Activated CD4-positive, alpha-beta T cell treated with anti-CD3 and anti-CD28 coated beads, Interleukin-2, amount 10 ng/mL, durations not matched to agents 7 days and 5 days (primary cell): Measurements from ENCODE around the gene CMTM3. TPM values are rescaled to one million over a fixed set of nuclear protein-coding genes. Genes with fewer than 3 reads are reported as not detected.
"Not testable (repeated sequence)": the region's sequence is repeated elsewhere in the genome, so short reads cannot be mapped to it uniquely, and the experiment has no call there.

ENCODE experiments used
- CTCF ChIA-PET: fragments of 350-600 bp; sonication (Branson Sonifier 250); formaldehyde crosslinking; loops from one replicate; lab custom pipeline; 2021; ENCODE audit warnings: antibody characterized with exemption; lab: Charles Lee
- POLR2A ChIA-PET: fragments of 350-600 bp; sonication (Branson Sonifier 250); formaldehyde crosslinking; loops from one replicate; lab custom pipeline; 2021; ENCODE audit warnings: antibody characterized with exemption; lab: Charles Lee
- DNase-seq: peaks from one replicate; pipeline ENCODE4 v3.0.0-alpha.2; 2020
- H3K27ac Mint-ChIP-seq: one replicate; pipeline ENCODE4 v1.8.0; 2021; ENCODE audit warnings: mild to moderate bottlenecking, moderate library complexity, mixed read lengths
- H3K27me3 Mint-ChIP-seq: one replicate; pipeline ENCODE4 v1.8.0; 2021; ENCODE audit warnings: mixed read lengths
- H3K36me3 Mint-ChIP-seq: one replicate; pipeline ENCODE4 v1.8.0; 2021; ENCODE audit warnings: low read depth, mixed read lengths
- H3K4me1 Mint-ChIP-seq: one replicate; pipeline ENCODE4 v1.8.0; 2021; ENCODE audit warnings: mixed read lengths
- H3K4me3 Mint-ChIP-seq: one replicate; pipeline ENCODE4 v1.8.0; 2021; ENCODE audit warnings: mild to moderate bottlenecking, moderate library complexity, mixed read lengths
- H3K9me3 Mint-ChIP-seq: one replicate; pipeline ENCODE4 v1.8.0; 2021; ENCODE audit warnings: mixed read lengths
- total RNA-seq, 2 experiments: library from RNA; stranded (reverse); gene quantifications; one replicate each; pipeline ENCODE4 v1.2.3, GENCODE V29; 2021

CMTM3 gene
- total RNA-seq, 2 experiments from 2014 or later: 100 to 107 TPM

DNA sequence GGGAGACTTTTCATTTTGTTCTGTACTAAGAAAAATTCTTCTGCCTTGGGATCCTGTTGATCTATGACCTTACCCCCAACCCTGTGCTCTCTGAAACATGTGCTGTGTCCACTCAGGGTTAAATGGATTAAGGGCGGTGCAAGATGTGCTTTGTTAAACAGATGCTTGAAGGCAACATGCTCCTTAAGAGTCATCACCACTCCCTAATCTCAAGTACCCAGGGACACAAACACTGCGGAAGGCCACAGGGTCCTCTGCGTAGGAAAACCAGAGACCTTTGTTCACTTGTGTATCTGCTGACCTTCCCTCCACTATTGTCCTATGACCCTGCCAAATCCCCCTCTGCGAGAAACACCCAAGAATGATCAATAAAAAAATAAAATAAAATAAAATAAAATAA, 27.1 kb downstream of the CMTM3 start:
- H3K27ac Mint-ChIP-seq, H3K4me3 Mint-ChIP-seq, DNase-seq, H3K9me3 Mint-ChIP-seq, POLR2A ChIA-PET, H3K36me3 Mint-ChIP-seq, H3K4me1 Mint-ChIP-seq, CTCF ChIA-PET, H3K27me3 Mint-ChIP-seq: not testable (repeated sequence)

DNA sequence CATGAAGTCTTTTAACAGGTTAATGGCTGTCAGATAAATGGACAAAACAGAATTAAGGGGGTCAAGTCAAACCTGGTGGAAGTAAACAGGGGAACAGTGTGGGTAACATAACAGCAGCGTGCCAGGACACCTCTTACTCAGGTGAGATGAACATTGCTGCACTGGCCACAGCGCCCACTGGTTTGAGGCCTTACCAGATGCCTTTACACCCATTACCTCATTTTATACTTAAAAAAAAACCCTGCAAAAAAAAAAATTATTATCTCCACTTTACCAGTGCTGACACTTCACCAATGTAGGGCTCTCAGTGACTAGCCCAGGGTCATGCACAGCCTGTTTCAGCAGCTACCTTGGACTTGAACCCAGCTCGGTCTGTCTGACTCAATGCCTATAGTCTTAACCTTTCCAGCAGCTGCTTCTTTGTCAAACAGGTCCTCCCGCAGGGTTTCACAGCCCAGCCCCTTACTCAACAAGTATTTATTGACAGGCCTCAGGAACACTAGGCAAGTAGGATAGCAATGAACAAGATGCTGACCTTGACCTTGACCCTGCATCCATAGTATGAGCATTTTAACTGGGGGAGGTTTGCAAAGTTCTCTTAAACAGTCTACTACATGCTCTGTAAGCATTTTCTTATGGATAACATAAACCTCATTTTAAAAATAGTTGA, 30.2 kb downstream of the CMTM3 start:
- Mint-ChIP-seq H3K4me1 (no peaks in the 10 kb centered on the region), H3K4me3 (no peak overlapping the region), H3K27me3 (peaks cover 2% of the 10 kb centered on the region), H3K27ac (no peak overlapping the region), H3K9me3 (no peaks in the 10 kb centered on the region), H3K36me3 (no peaks in the 10 kb centered on the region)
- ChIA-PET CTCF (interaction anchor here (1.8 kb wide), 1 partner anchor 17 kb away, joined by 11 read pairs; no protein-coding TSS in a partner anchor), POLR2A (interaction anchor here (0.6 kb wide), 1 partner anchor 251 kb away, joined by 3 read pairs; no protein-coding TSS in a partner anchor)
- DNase-seq: no peak

DNA sequence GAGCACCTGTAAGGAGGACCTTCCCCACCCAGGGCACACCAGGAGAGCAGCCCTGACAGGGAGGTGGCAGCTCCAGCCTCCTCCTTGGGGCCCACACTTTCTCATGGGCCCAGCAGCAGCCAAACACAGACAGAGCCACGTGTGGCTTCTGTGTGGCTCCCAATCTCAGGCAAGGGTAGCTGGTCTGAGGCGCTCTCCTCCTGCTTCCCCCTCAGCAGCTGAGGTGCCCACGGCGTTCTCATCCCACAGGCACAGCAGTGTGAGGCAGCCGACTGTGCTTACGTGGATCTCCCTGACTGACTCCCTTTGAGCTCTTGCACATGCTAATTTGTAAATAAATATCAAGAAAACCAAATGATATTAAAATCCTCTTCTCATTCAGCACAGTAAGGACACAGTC, 30.9 kb downstream of the CMTM3 start:
- H3K27me3 Mint-ChIP-seq: peaks cover 2% of the 10 kb centered on the region
- H3K4me1 Mint-ChIP-seq: no peaks in the 10 kb centered on the region
- H3K4me3 Mint-ChIP-seq: no peak overlapping the region
- POLR2A ChIA-PET: no interaction called here
- no peak for DNase-seq
- no peak overlapping the region for H3K27ac Mint-ChIP-seq
- CTCF ChIA-PET: interaction anchor here (1.8 kb wide), 1 partner anchor 16 kb away, joined by 11 read pairs; no protein-coding TSS in a partner anchor
- no peaks in the 10 kb centered on the region for H3K9me3 Mint-ChIP-seq
- H3K36me3 Mint-ChIP-seq: no peaks in the 10 kb centered on the region

DNA sequence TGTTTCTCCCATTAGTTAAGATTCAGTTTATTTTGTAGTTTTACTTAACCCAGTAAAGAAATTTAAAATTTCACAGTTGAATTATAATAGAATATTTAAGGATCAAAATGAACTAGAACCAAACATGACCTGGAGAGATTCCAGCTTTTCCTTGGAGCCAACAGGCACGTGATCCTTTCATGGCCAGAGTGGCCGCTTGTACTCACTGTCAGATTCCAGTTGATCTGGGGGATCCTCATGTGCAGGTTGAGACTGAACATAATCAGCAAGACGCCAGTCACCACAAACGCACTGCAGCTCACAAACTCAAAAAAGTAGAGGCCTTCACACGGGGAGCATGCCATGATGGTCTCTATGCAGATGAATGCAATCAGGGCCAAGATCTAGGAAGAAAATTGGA, 31.7 kb downstream of the CMTM3 start:
- POLR2A ChIA-PET: no interaction called here

DNA sequence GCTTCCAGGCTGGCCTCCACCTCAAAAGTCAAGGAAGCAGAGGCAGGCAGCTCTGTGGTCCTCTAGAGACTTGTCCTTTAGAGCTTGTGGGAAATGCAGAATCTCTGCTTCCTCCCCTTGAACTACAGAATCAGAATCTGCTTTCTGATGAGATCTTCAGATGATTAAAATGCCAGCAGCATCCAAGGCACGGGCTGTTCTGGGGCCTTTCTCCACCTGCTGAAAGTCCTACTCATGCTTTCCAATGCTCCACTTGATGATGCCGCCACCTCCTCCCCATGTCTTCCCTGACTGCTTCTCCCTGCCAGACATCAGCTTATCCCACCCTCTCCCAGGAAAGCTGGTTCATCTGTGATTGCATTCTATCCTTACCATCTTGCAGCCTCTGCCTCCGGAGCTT, 33.3 kb downstream of the CMTM3 start:
- no peaks in the 10 kb centered on the region for H3K36me3 Mint-ChIP-seq
- CTCF ChIA-PET: interaction anchor here (1.5 to 1.6 kb wide), 2 partner anchors 13 to 193 kb away, joined by 3 to 9 read pairs; partner anchors contain the start of gene NAE1

More for the DNA sequence above, 31.7 kb downstream of the CMTM3 start:
- Mint-ChIP-seq H3K4me3 (no peak overlapping the region), H3K27ac (no peak overlapping the region), H3K9me3 (no peaks in the 10 kb centered on the region), H3K27me3 (peaks cover 5% of the 10 kb centered on the region), H3K36me3 (no peaks in the 10 kb centered on the region), H3K4me1 (no peaks in the 10 kb centered on the region)
- CTCF ChIA-PET: interaction anchor here (1.8 kb wide), 1 partner anchor 15 kb away, joined by 11 read pairs; no protein-coding TSS in a partner anchor
- no peak for DNase-seq

DNA sequence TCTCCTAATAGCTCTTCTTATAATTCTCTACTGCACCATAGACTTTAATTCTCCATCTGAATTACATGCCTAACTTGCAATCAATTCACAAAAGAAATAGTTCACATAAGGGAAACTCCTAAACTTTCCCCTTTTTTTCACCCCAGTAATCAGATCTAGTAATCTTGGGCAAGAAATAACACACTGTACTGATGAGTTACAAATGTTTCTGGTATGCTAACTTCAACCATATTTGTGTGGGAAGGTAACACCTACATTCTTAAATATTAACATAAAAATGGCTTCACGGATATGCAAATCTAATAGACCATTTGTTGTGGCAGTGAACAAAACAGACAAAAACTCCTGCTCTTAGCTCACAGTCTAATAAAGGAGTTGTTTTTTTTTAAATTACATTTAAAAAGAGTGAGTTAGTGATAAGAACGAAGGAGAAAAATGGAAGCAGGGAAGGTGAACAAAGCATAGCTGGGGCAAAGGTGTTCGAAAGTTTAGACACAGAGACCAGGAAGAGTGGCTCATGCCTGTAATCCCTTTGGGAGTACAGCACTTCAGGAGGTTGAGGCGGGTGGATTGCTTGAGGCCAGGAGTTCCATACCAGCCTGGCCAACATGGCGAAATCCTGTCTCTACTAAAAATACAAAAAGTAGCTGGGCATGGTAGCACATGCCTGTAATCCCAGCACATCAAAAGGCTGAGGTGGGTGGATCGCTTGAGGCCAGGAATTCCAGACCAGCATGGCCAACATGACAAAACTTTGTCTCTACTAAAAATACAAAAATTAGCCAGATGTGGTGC, 34.8 kb downstream of the CMTM3 start:
- no peaks in the 10 kb centered on the region for H3K9me3 Mint-ChIP-seq
- H3K27me3 Mint-ChIP-seq: peaks cover 5% of the 10 kb centered on the region
- ChIA-PET POLR2A (no interaction called here), CTCF (interaction anchor here (1.6 to 2.4 kb wide), 2 partner anchors 12 to 191 kb away, joined by 3 to 9 read pairs; partner anchors contain the start of gene NAE1)
- H3K27ac Mint-ChIP-seq: no peak overlapping the region
- no peaks in the 10 kb centered on the region for H3K4me1 Mint-ChIP-seq
- DNase-seq: no peak
- H3K4me3 Mint-ChIP-seq: no peak overlapping the region
- no peaks in the 10 kb centered on the region for H3K36me3 Mint-ChIP-seq

More for the DNA sequence above, 33.3 kb downstream of the CMTM3 start:
- Mint-ChIP-seq H3K27ac (no peak overlapping the region), H3K4me1 (no peaks in the 10 kb centered on the region), H3K9me3 (no peaks in the 10 kb centered on the region), H3K4me3 (no peak overlapping the region), H3K27me3 (peaks cover 5% of the 10 kb centered on the region)
- DNase-seq: no peak
- POLR2A ChIA-PET: no interaction called here

DNA sequence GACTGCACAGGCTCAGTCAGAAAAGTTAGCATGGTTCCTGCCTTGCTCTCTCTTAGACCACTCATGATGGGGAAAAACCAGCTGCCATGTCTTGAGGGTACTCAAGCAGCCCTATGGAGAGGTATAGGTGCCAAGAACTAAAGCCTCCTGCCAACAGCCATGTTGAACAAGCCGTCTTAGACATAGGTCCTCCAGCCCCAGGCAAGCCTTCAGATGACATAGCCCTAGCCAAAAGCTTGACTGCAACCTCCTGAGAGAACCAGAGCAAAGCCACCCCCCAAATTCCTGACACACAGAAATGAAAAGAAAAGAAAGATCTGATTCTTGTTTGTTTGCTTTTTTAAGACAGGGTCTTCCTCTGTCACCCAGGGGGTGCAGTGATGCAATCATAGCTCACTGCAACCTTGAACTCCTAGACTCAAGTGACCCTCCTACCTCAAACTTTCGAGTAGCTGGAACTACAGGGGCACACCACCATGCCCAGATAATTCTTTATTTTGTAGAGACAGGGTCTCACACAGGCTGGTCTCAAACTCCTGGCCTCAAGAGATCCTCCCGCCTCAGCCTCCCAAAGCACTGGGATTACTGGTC, 36.3 kb downstream of the CMTM3 start:
- peaks cover 5% of the 10 kb centered on the region for H3K27me3 Mint-ChIP-seq
- H3K4me3 Mint-ChIP-seq: no peak overlapping the region
- H3K36me3 Mint-ChIP-seq: no peaks in the 10 kb centered on the region
- H3K4me1 Mint-ChIP-seq: no peaks in the 10 kb centered on the region
- DNase-seq: no peak
- ChIA-PET CTCF (interaction anchor here (2.4 kb wide), 1 partner anchor 11 kb away, joined by 9 read pairs; no protein-coding TSS in a partner anchor), POLR2A (no interaction called here)
- no peaks in the 10 kb centered on the region for H3K9me3 Mint-ChIP-seq
- H3K27ac Mint-ChIP-seq: no peak overlapping the region

DNA sequence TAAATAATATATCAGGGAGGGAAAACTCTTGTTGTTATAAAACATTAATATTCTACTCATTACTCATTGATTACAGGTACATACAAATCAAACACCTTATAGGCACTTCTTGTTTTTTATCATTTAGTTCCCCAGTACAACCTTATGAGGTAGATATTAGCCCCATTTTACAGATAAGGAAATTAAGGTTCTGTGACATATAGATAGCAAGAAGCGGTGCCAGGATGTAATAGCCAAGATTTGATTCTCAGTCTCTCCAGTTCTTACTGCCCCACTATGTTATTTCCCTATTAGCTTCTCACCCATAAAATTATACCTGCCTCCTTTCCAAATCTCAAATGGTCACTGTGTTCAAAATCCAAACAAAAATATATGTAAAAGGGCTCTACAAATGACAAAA, 36.9 kb downstream of the CMTM3 start:
- no peak for DNase-seq
- H3K4me1 Mint-ChIP-seq: no peaks in the 10 kb centered on the region
- CTCF ChIA-PET: interaction anchor here (2.4 kb wide), 1 partner anchor 10 kb away, joined by 9 read pairs; no protein-coding TSS in a partner anchor
- peaks cover 6% of the 10 kb centered on the region for H3K27me3 Mint-ChIP-seq
- no peak overlapping the region for H3K27ac Mint-ChIP-seq
- POLR2A ChIA-PET: no interaction called here
- H3K9me3 Mint-ChIP-seq: no peaks in the 10 kb centered on the region
- no peak overlapping the region for H3K4me3 Mint-ChIP-seq
- no peaks in the 10 kb centered on the region for H3K36me3 Mint-ChIP-seq

DNA sequence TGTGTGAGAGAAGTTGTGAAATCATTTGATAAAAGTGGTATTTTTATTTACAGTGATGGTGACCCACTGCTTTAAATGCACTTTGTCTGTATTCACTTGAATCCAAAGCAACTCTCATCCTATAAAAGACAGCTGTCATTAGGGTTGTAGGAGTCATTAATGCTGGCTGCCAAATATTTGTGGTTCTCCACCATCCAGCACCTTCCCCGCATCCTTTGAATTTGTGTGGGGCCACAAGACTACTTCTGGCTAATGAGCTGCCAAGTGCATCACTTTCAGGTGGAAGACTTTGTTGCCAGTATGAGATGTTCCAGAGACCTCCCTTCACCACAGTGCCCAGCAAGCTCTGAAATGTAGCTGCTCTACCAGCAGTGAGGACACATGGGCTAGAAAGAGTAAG, 43.4 kb downstream of the CMTM3 start:
- POLR2A ChIA-PET: no interaction called here
- DNase-seq: no peak
- peaks cover 12% of the 10 kb centered on the region for H3K4me1 Mint-ChIP-seq
- peaks cover 2% of the 10 kb centered on the region for H3K27me3 Mint-ChIP-seq
- H3K36me3 Mint-ChIP-seq: no peaks in the 10 kb centered on the region
- H3K4me3 Mint-ChIP-seq: no peak overlapping the region
- no peak overlapping the region for H3K27ac Mint-ChIP-seq
- CTCF ChIA-PET: interaction anchor here (1.2 kb wide), 1 partner anchor 28 kb away, joined by 3 read pairs; no protein-coding TSS in a partner anchor
- no peaks in the 10 kb centered on the region for H3K9me3 Mint-ChIP-seq

DNA sequence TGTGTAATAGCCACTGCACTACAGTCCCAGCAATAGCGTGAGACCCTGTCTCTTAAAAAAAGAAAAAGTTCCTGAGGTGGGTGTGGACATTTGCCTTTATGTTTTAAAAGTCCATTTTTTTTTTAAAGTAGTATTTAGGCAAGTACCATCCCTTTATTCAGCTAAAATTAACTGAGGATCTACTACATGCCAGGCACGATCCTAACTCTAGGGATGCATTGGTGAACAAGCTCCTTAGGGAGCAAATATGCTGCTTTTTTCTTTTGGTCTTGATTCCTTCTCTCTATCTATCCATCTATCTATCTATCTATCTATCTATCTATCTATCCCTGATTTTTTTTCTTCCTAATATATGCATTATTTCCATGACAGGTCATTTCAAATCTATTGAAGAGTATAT, 44.7 kb downstream of the CMTM3 start:
- Mint-ChIP-seq H3K27me3 (peaks cover 2% of the 10 kb centered on the region), H3K4me3 (no peak overlapping the region), H3K27ac (no peak overlapping the region), H3K36me3 (no peaks in the 10 kb centered on the region), H3K9me3 (no peaks in the 10 kb centered on the region), H3K4me1 (peaks cover 15% of the 10 kb centered on the region)
- CTCF ChIA-PET: interaction anchor here (0.6 kb wide), 2 partner anchors 113 to 307 kb away, joined by 3 read pairs; no protein-coding TSS in a partner anchor
- POLR2A ChIA-PET: no interaction called here
- no peak for DNase-seq

DNA sequence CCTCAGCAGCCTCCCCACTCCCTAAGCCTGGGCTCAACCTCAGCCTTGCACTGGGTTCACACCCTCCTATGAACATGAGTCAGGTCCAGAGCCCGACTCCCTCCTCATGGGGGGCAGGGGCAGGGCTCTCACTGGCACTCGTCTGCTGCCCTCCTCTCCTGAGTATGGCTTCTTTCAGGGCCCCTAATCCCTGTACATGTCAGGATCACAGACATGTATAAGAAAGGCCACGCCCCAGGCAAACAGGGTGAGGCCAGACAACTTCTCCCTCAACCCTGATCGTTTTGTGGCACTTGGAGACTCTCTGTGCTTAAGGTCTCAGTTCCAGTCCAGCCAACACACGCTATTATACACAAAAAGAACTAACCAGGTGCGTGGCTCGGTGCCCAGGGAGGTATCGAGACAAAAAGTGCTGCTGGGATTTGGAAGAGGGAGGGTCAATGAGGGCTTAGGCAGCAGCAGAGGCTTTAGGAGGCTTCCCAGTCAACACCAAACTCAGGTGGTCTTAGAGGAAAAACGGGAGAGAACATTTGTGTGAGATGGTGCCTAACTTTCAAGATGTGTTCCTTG, 45.2 kb downstream of the CMTM3 start:
- H3K27me3 Mint-ChIP-seq: peaks cover 2% of the 10 kb centered on the region
- H3K36me3 Mint-ChIP-seq: no peaks in the 10 kb centered on the region
- no peak overlapping the region for H3K27ac Mint-ChIP-seq
- H3K4me1 Mint-ChIP-seq: peaks cover 15% of the 10 kb centered on the region
- no peak overlapping the region for H3K4me3 Mint-ChIP-seq
- DNase-seq: no peak
- H3K9me3 Mint-ChIP-seq: no peaks in the 10 kb centered on the region
- POLR2A ChIA-PET: no interaction called here
- CTCF ChIA-PET: interaction anchor here (1.6 to 3.7 kb wide), 5 partner anchors 12 to 223 kb away, joined by 6 to 42 read pairs (median 9); no protein-coding TSS in a partner anchor
